Mucosa of descending colon (tissue), 3 donors: ENCODE data around the gene TDRD5. TPM values are rescaled to one million over a fixed set of nuclear protein-coding genes. Genes with fewer than 3 reads are reported as not detected.

Source experiments
- ATAC-seq: fragments of 200-7000 bp; cut with Tn5 transposase; one replicate; pipeline ENCODE4 v1.9.1; 2020; ENCODE audit warnings: mild to moderate bottlenecking, moderate library complexity
- DNase-seq, 3 donors: peaks; one replicate each; pipeline ENCODE4 v3.0.0-alpha.2; 2020
- H3K36me3 ChIP-seq: fragments of 200-600 bp; one replicate; pipeline ENCODE4 v1.8.0; 2021; ENCODE audit warnings: low read depth, mild to moderate bottlenecking
- H3K4me1 ChIP-seq: fragments of 200-600 bp; one replicate; pipeline ENCODE4 v1.8.0; 2021; ENCODE audit warnings: low read depth, mild to moderate bottlenecking
- H3K4me3 ChIP-seq: fragments of 200-600 bp; one replicate; pipeline ENCODE4 v1.8.0; 2021; ENCODE audit warnings: mild to moderate bottlenecking
- H3K9me3 ChIP-seq: fragments of 200-600 bp; one replicate; pipeline ENCODE4 v1.8.0; 2021; ENCODE audit warnings: mild to moderate bottlenecking
- CTCF ChIP-seq: fragments of 200-600 bp; IDR thresholded peaks from one replicate; pipeline ENCODE4 v1.8.0; 2022; ENCODE audit warnings: antibody characterized with exemption, mild to moderate bottlenecking
- intact Hi-C, 2 donors: fragments of 100-400 bp; cut with DNase I in 1 of 2; cut with micrococcal nuclease in 1 of 2; formaldehyde crosslinking; loops; one replicate each; pipeline versions ENCODE4 v1.11.0 to v1.11.1; 2022; cut with DNase I, micrococcal nuclease
- long read RNA-seq, 2 donors: library from polyadenylated mRNA; unstranded; transcript quantifications; one replicate each; pipeline ENCODE4 v2.0.0, GENCODE V29; 2019 to 2021
- total RNA-seq, 3 donors: library from RNA; stranded (reverse); fragmentation: NEBNext Ultra II Directional in 2 of 3; extraction: Animal tissue kit (Norgen Biotek cat#: 25700) in 2 of 3; gene quantifications; one replicate each; pipeline versions ENCODE4 v1.2.1 to v1.2.4, GENCODE V29; 2021 to 2023
- donor health status: DM: no; HTN: no; CAD: no; lungs with moderate emphysema.
- donor health status: DM: no; HTN: no; CAD: no.
- donor health status: DM: no; HTN: yes; CAD: no.

The TDRD5 gene
- total RNA-seq, result 1 to 10 TPM in 1 of 3 donors, under 1 TPM in 2; 0.76 to 2.2 (median 0.92) TPM
- long read RNA-seq, donor 1, result 0 reads
- long read RNA-seq, donor 2, result 0 reads

DNA sequence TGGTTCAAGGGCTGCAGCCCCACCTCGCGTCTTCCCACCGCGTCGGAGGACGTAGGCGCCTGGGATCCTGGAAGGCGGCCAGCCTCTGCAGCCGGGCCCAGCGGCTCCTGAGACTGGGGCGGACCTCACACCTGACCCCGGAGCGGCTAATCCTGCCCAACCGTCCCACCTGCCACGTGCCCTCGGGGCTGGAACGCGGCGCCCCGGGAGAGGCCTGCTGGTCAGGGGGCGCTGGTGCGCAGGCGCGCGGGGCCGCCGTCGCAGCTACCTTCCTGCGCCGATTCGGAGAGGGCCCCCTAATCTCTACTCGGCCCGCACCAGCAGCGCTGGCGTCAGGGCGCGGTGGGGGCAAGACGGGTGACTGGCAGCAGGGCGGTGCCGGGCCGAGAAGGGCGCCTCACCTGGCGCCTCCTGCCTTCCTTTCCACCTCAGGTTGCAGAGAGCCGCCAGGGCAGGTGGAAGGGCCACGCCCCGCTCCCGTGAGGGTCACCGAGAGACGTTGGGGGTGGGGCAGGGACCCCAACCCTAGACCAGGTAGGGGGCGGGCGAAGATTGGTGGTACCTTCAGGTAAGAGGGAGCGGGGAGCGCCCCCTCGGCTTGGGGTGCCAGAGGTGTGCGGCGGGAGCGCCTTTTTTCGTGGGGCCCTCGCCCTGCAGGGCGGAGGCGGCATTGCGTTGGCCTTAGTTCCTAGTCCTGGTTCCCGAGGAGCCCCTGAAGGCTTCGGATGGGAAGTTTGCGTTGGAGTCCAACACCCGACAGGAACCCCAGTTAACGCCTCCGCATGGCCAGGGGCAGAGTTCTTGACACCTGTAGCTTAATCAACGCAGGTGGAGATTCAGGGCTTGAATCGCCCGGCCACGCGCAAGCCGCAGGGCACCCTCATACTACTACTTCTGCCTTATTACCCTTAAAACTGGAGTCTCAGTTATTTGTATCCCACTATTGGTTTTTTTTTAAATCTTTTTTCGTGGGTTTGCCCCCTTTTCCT, at the start of gene TDRD5:
Gene TDRD5, plus strand, starts transcription at position 241 of the 989 bp plus-strand sequence. CDS start 784 bp downstream, outside the sequence.
- Histone ChIP-seq H3K36me3 (no peaks in the 10 kb centered on the region), H3K9me3 (no peaks in the 10 kb centered on the region), H3K4me3 (no peak within 1 kb of the TSS), H3K4me1 (peaks cover 4% of the 10 kb centered on the region)
- no peak for TF ChIP-seq CTCF
- peak; percentile 87 for ATAC-seq
- intact Hi-C loops, result no loop called here
- DNase-seq, result peak; percentile 71 to 85 (median 77)

- no peaks in the 10 kb centered on the region for H3K4me1 ChIP-seq
- intact Hi-C loops, result no loop called here
- no peak for ATAC-seq
- no peak for DNase-seq
- H3K36me3 ChIP-seq, result no peaks in the 10 kb centered on the region
- no peak overlapping the region for H3K4me3 ChIP-seq
- no peaks in the 10 kb centered on the region for H3K9me3 ChIP-seq
- no peak for TF ChIP-seq CTCF
These were observed 46.3 kb upstream of the TDRD5 start for GRCh38 chr1:179545321-179545720.

- DNase-seq, result no peak
- TF ChIP-seq CTCF, result no peak
- no peaks in the 10 kb centered on the region for H3K36me3 ChIP-seq
- intact Hi-C loops, result no loop called here
- no peaks in the 10 kb centered on the region for H3K9me3 ChIP-seq
- no peaks in the 10 kb centered on the region for H3K4me1 ChIP-seq
- ATAC-seq, result no peak
- H3K4me3 ChIP-seq, result no peak overlapping the region
These were observed 44.6 kb upstream of the TDRD5 start for GRCh38 chr1:179547021-179547535.

DNA sequence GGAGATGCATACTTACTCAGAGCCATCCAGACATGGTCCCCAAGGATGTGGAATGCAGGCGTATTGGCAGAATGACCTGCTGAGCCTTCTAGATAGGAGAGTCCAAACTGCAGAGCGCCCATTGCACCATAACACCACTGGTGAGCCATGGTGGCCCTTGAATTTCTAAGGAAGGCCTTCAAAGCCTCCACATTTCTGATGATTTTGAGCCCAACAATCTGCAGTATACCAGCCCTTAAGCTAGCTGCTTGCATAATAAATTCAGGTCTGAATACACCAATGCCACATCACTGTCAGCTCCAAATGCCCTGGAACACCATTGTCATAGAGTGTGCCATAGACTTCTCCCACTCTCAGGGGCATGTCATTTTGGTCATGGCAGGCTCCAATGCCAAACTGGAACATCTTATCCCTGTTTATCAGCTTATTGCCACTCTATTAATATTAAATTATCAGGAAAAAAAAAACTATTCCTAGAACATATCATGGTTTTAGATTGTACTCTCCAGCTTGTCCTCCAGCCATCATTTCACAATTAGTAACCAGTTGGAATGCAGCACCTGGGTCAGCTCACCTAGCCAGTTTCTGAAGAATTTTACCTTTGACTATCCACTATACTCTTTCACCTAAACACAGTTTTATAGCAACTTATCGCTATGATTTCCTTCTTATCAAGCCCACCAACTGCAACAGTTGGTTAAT, 42.8 kb upstream of the TDRD5 start:
- H3K36me3 ChIP-seq, result no peaks in the 10 kb centered on the region
- intact Hi-C loops, result no loop called here
- H3K4me3 ChIP-seq, result no peak overlapping the region
- no peak for ATAC-seq
- H3K9me3 ChIP-seq, result no peaks in the 10 kb centered on the region
- no peak for DNase-seq
- no peak for TF ChIP-seq CTCF
- no peaks in the 10 kb centered on the region for H3K4me1 ChIP-seq

GRCh38 chr1:179549368-179549700, 42.3 kb upstream of the TDRD5 start:
- Histone ChIP-seq H3K9me3 (no peaks in the 10 kb centered on the region), H3K36me3 (no peaks in the 10 kb centered on the region), H3K4me1 (no peaks in the 10 kb centered on the region), H3K4me3 (no peak overlapping the region)
- intact Hi-C loops, result no loop called here
- TF ChIP-seq CTCF, result no peak
- ATAC-seq (peak; percentile 81), DNase-seq (no peak)
